GM12878 (cell line): Measurements from ENCODE around the gene COG7. TPM values are rescaled to one million over a fixed set of nuclear protein-coding genes. Genes with fewer than 3 reads are reported as not detected.
"Not testable (repeated sequence)": the region's sequence is repeated elsewhere in the genome, so short reads cannot be mapped to it uniquely, and the experiment has no call there.

Source experiments
- ATAC-seq: fragments of 200-7000 bp; cut with Tn5 transposase; 3 replicates; pipeline ENCODE4 v1.9.1; 2020; ENCODE audit warnings: mild to moderate bottlenecking, moderate library complexity
- BruUV-seq: library from RNA; stranded (reverse); fragments of 400-500 nt; replicated peaks from 2 replicates; lab custom pipeline; 2021; lab: Mats Ljungman, UMichigan
- CTCF ChIA-PET: fragments of 300-600 bp; sonication (Branson Sonifier 250); formaldehyde crosslinking; extraction: SDS; loops from one replicate; lab custom pipeline; 2021; ENCODE audit warnings: inconsistent platforms; lab: Yijun Ruan, JAX
- POLR2A ChIA-PET: fragments of 350-600 bp; formaldehyde crosslinking; extraction: SDS; loops from one replicate; lab custom pipeline; 2021; ENCODE audit warnings: inconsistent platforms; lab: Charles Lee
- RAD21 ChIA-PET: fragments of 300-600 bp; sonication (Branson Sonifier 250); formaldehyde crosslinking; loops from one replicate; lab custom pipeline; 2023; ENCODE audit warnings: antibody characterized with exemption; ENCODE audit not compliant: unreplicated experiment; lab: Charles Lee
- SMC1A ChIA-PET: fragments of 300-600 bp; sonication (Branson Sonifier 250); formaldehyde crosslinking; loops from one replicate; lab custom pipeline; 2023; ENCODE audit not compliant: unreplicated experiment, uncharacterized antibody; lab: Charles Lee
- DNase-seq: peaks from one replicate; pipeline ENCODE4 v3.0.0-alpha.2; 2011; ENCODE audit warnings: low read depth, low spot score
- FAIRE-seq: peaks from 3 replicates; lab custom pipeline; 2011; peaks lifted over from hg19 to GRCh38; lab: Jason Lieb, UNC
- H2AFZ ChIP-seq: 2 replicates; pipeline ENCODE4 v1.6.0; 2011; ENCODE audit warnings: low read depth, low read length, control low read depth; ENCODE audit not compliant: control insufficient read depth
- H3K27ac ChIP-seq: 2 replicates; pipeline ENCODE4 v1.5.1; 2011; ENCODE audit warnings: control low read depth; ENCODE audit not compliant: control insufficient read depth, insufficient read depth
- H3K27me3 ChIP-seq, 2 experiments: replicated peaks in 1 of 2; 2 replicates each; pipeline versions ENCODE4 v1.6.0 to v1.6.1; 2011; ENCODE audit warnings: low read length in 1 of 2; ENCODE audit not compliant: control insufficient read depth in 2 of 2, insufficient read depth in 2 of 2
- H3K36me3 ChIP-seq, 2 experiments: 2 replicates each; pipeline ENCODE4 v1.5.1; 2011; ENCODE audit warnings: low read length in 1 of 2; ENCODE audit not compliant: control insufficient read depth in 2 of 2, insufficient read depth in 2 of 2
- H3K4me1 ChIP-seq: 2 replicates; pipeline ENCODE4 v1.6.1; 2011; ENCODE audit warnings: mild to moderate bottlenecking, low read length, moderate library complexity, mixed read lengths; ENCODE audit not compliant: control insufficient read depth, insufficient read depth
- H3K4me2 ChIP-seq: 2 replicates; pipeline ENCODE4 v1.6.0; 2011; ENCODE audit warnings: control low read depth; ENCODE audit not compliant: control insufficient read depth, insufficient read depth
- H3K4me3 ChIP-seq: fragments of 200-600 bp; sonication (generic); 2 replicates; pipeline ENCODE4 v1.5.1; 2016
- H3K79me2 ChIP-seq: 2 replicates; pipeline ENCODE4 v1.6.0; 2011; ENCODE audit warnings: low read length; ENCODE audit not compliant: control insufficient read depth, insufficient read depth
- H3K9ac ChIP-seq: 2 replicates; pipeline ENCODE4 v1.8.0; 2011; ENCODE audit warnings: low read length, control low read depth, mixed read lengths; ENCODE audit not compliant: control insufficient read depth, insufficient read depth
- H3K9me3 ChIP-seq: replicated peaks from 3 replicates; pipeline ENCODE4 v1.5.1; 2011; ENCODE audit warnings: mild to moderate bottlenecking, low read length; ENCODE audit not compliant: control insufficient read depth, insufficient read depth
- H4K20me1 ChIP-seq: 2 replicates; pipeline ENCODE4 v1.6.0; 2011; ENCODE audit not compliant: control insufficient read depth, insufficient read depth
- E2F4 ChIP-seq: IDR thresholded peaks from 2 replicates; pipeline ENCODE4 v1.6.1; 2012; ENCODE audit warnings: low read depth, low read length, improper control_type of control experiment
- GABPA ChIP-seq: IDR thresholded peaks from 2 replicates; pipeline ENCODE4 v1.6.1; 2014; ENCODE audit warnings: antibody characterized with exemption, low read depth, mild to moderate bottlenecking, inconsistent platforms
- NFYA ChIP-seq: IDR thresholded peaks from 2 replicates; pipeline ENCODE4 v1.6.1; 2011; ENCODE audit warnings: low read depth, mild to moderate bottlenecking, low read length, improper control_type of control experiment, borderline replicate concordance
- NR2C1 ChIP-seq: fragments of 450-650 bp; IDR thresholded peaks from 2 replicates; pipeline ENCODE4 v1.6.1; 2017; ENCODE audit warnings: antibody characterized with exemption, mild to moderate bottlenecking, moderate library complexity
- POLR2AphosphoS2 ChIP-seq: IDR thresholded peaks from 2 replicates; pipeline ENCODE4 v1.6.1; 2011; ENCODE audit warnings: low read depth, mild to moderate bottlenecking, low read length, improper control_type of control experiment, moderate library complexity
- ZNF384 ChIP-seq: IDR thresholded peaks from 2 replicates; pipeline ENCODE4 v1.6.1; 2012; ENCODE audit warnings: low read depth, mild to moderate bottlenecking, low read length, improper control_type of control experiment, borderline replicate concordance
- WGBS: methylation state at CpG from one replicate; pipeline ENCODE4 v1.1.6; 2016; ENCODE audit warnings: low lambda C conversion rate; ENCODE audit not compliant: insufficient replicate concordance, insufficient coverage; ENCODE audit errors: missing lambda C conversion rate; 5-methylcytosine and 5-hydroxymethylcytosine counted together
- in situ Hi-C: fragments of 300-500 bp; cut with MboI; formaldehyde crosslinking; loops from 9 replicates; pipeline ENCODE4 v1.14.3; 2018; ENCODE audit warnings: mixed read lengths
- intact Hi-C: fragments of 100-400 bp; cut with micrococcal nuclease; formaldehyde crosslinking; loops from one replicate; pipeline ENCODE4 v1.14.2; 2022; ENCODE audit not compliant: unreplicated experiment
- polyA plus RNA-seq, 11 experiments: library from polyadenylated mRNA; depleted of rRNA in 4 of 11; unstranded in 6 of 11; stranded (reverse) in 5 of 11; fragments of >200 nt; fragmentation: Nextera tagmentation in 4 of 11; fragmentation: Illumina TruSeq in 1 of 11; extraction: Ambion mirVana in 4 of 11; extraction: Trizol in 1 of 11; gene quantifications; 1 replicate in 1 of 11; 2 replicates in 10 of 11; pipeline versions ENCODE4 v1.2.1 to v1.2.3, GENCODE V29; 2011 to 2016; ENCODE audit warnings: inconsistent platforms in 2 of 11, missing spikeins in 2 of 11, low read depth in 1 of 11
- total RNA-seq, 4 experiments: library from RNA; depleted of rRNA in 3 of 4; stranded (reverse); fragments of >200 nt in 3 of 4; fragmentation: Illumina TruSeq in 1 of 4; extraction: Trizol in 1 of 4; gene quantifications; 2 replicates each; pipeline versions ENCODE4 v1.2.1 to v1.2.3, GENCODE V29; 2013 to 2021
- TF ChIP-seq, protein P1 (sequence below): IDR thresholded peaks from 2 replicates; pipeline ENCODE4 v1.6.1; 2011; ENCODE audit warnings: mild to moderate bottlenecking, low read depth, low read length, moderate library complexity; ENCODE audit not compliant: insufficient replicate concordance
- TF ChIP-seq, protein P2 (sequence below): fragments of 450-650 bp; formaldehyde crosslinking; IDR thresholded peaks from 2 replicates; pipeline ENCODE4 v1.5.0; 2022; ENCODE audit warnings: mild to moderate bottlenecking, missing genetic modification characterization
- TF ChIP-seq, protein P3 (sequence below): IDR thresholded peaks from 2 replicates; pipeline ENCODE4 v1.6.1; 2011; ENCODE audit warnings: borderline replicate concordance, low read depth, mild to moderate bottlenecking, moderate library complexity, low read length; ENCODE audit not compliant: insufficient read depth, poor library complexity, severe bottlenecking

COG7 gene
- total and polyA plus RNA-seq, 10 of the 15 experiments (the other 5 are each of a cell fraction or from before 2014, with no cell fraction given): 2.9 to 24.0 (median 10.0) TPM

GRCh38 chr16:23389936-23390335 is 63.1 kb downstream of the COG7 start:
- RAD21 ChIA-PET: interaction anchor here (1.3 kb wide), 1 partner anchor 87 kb away, joined by 3 read pairs; the partner anchor contains the start of gene SCNN1B
- POLR2A ChIA-PET, FAIRE-seq, H3K4me3 ChIP-seq, H3K27ac ChIP-seq, H3K79me2 ChIP-seq, SMC1A ChIA-PET, H3K27me3 ChIP-seq, H2AFZ ChIP-seq, in situ Hi-C loops, BruUV-seq, intact Hi-C loops, H3K36me3 ChIP-seq, H3K9me3 ChIP-seq, H4K20me1 ChIP-seq, H3K4me2 ChIP-seq, ATAC-seq, DNase-seq, H3K9ac ChIP-seq, CTCF ChIA-PET, H3K4me1 ChIP-seq: not testable (repeated sequence)
- 98% methylated on average over 8 of the region's 8 CpGs for WGBS

- ChIA-PET CTCF (no interaction called here), POLR2A (interaction anchor here (1.0 kb wide), 1 partner anchor 10 kb away, joined by 3 read pairs; no protein-coding TSS in a partner anchor), RAD21 (no interaction called here), SMC1A (no interaction called here)
- in situ Hi-C loops: no loop called here
- TF ChIP-seq POLR2AphosphoS2: no peak
- TF ChIP-seq, protein P1, sequence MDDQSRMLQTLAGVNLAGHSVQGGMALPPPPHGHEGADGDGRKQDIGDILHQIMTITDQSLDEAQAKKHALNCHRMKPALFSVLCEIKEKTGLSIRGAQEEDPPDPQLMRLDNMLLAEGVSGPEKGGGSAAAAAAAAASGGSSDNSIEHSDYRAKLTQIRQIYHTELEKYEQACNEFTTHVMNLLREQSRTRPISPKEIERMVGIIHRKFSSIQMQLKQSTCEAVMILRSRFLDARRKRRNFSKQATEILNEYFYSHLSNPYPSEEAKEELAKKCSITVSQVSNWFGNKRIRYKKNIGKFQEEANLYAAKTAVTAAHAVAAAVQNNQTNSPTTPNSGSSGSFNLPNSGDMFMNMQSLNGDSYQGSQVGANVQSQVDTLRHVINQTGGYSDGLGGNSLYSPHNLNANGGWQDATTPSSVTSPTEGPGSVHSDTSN: peak; percentile 49
- no peak for TF ChIP-seq NFYA
- no peak for TF ChIP-seq GABPA
- TF ChIP-seq ZNF384: no peak
- TF ChIP-seq E2F4: no peak
- TF ChIP-seq, protein P2, sequence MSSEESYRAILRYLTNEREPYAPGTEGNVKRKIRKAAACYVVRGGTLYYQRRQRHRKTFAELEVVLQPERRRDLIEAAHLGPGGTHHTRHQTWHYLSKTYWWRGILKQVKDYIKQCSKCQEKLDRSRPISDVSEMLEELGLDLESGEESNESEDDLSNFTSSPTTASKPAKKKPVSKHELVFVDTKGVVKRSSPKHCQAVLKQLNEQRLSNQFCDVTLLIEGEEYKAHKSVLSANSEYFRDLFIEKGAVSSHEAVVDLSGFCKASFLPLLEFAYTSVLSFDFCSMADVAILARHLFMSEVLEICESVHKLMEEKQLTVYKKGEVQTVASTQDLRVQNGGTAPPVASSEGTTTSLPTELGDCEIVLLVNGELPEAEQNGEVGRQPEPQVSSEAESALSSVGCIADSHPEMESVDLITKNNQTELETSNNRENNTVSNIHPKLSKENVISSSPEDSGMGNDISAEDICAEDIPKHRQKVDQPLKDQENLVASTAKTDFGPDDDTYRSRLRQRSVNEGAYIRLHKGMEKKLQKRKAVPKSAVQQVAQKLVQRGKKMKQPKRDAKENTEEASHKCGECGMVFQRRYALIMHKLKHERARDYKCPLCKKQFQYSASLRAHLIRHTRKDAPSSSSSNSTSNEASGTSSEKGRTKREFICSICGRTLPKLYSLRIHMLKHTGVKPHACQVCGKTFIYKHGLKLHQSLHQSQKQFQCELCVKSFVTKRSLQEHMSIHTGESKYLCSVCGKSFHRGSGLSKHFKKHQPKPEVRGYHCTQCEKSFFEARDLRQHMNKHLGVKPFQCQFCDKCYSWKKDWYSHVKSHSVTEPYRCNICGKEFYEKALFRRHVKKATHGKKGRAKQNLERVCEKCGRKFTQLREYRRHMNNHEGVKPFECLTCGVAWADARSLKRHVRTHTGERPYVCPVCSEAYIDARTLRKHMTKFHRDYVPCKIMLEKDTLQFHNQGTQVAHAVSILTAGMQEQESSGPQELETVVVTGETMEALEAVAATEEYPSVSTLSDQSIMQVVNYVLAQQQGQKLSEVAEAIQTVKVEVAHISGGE (CRISPR knock-in tag): no peak
- TF ChIP-seq NR2C1: no peak
- TF ChIP-seq, protein P3, sequence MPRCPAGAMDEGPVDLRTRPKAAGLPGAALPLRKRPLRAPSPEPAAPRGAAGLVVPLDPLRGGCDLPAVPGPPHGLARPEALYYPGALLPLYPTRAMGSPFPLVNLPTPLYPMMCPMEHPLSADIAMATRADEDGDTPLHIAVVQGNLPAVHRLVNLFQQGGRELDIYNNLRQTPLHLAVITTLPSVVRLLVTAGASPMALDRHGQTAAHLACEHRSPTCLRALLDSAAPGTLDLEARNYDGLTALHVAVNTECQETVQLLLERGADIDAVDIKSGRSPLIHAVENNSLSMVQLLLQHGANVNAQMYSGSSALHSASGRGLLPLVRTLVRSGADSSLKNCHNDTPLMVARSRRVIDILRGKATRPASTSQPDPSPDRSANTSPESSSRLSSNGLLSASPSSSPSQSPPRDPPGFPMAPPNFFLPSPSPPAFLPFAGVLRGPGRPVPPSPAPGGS: peak; percentile 91
- FAIRE-seq: no peak
- H3K4me1 ChIP-seq: no peaks in the 10 kb centered on the region
- no peak overlapping the region for H3K9ac ChIP-seq
- no peaks in the 10 kb centered on the region for H3K79me2 ChIP-seq
- no peak overlapping the region for H3K4me2 ChIP-seq
- WGBS: 87% methylated on average over 5 of the region's 5 CpGs
- no peak overlapping the region for H3K4me3 ChIP-seq
- DNase-seq: no peak
- no peak overlapping the region for H3K27ac ChIP-seq
- no peaks in the 10 kb centered on the region for H3K27me3 ChIP-seq
- BruUV-seq: no TSS peak
- H4K20me1 ChIP-seq: no peaks in the 10 kb centered on the region
- intact Hi-C loops: no loop called here
- H3K9me3 ChIP-seq: no peaks in the 10 kb centered on the region
- peaks cover 0 to 5% of the 10 kb centered on the region in 2 experiments; a peak in 3 of 4 replicates for H3K36me3 ChIP-seq
- no peak overlapping the region for H2AFZ ChIP-seq
- no peak for ATAC-seq
Measured at GRCh38 chr16:23389201-23389600, 63.8 kb downstream of the COG7 start.
